ENCODE results near the gene ST6GALNAC2. TPM values are rescaled to one million over a fixed set of nuclear protein-coding genes. Genes with fewer than 3 reads are reported as not detected.

Gene ST6GALNAC2
- total and polyA plus RNA-seq, 10 of the 15 experiments (the other 5 are each of a cell fraction or from before 2014, with no cell fraction given): 0.08 to 0.41 (median 0.23) TPM; not detected in 6

DNA sequence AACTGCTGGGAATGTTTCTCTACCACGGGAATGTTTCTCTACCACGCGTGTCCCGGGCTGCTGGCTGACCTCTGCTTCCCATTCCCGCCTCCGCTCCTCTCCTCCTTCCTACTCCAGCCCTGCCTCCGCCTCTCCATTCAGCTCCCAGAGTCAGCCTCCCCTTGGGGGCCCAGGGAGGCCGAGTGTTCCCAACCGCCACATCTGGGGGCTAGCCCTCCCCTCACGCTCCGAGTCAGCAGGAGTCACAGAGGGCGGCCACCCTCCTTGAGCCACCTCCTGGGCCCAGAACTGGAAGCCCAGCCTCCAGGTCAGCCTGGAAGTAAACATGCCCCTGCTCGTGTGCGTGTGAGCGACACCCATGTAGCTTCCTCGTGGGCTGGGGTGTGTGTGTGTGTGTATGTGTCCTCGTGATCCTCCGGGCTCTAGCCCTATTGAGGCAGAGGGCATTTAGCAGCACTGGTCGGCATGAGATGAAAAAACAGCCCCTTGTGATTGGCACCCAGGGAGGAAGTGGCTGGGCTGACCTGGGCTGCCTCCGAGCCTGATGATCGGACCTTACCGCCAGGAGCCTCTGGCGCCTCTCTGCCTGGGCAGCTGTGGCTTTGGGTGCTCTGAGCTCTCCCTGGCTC, 55.5 kb downstream of the ST6GALNAC2 start:
- ChIA-PET POLR2A (no interaction called here), RAD21 (ENCODE audit: unreplicated experiment) (no interaction called here), CTCF (interaction anchor here (0.8 to 4.0 kb wide), 2 partner anchors 16 to 33 kb away, joined by 3 to 35 read pairs; no protein-coding TSS in a partner anchor), SMC1A (ENCODE audit: uncharacterized antibody, unreplicated experiment) (no interaction called here)
- in situ Hi-C loops (cut with MboI) (no loop called here), intact Hi-C loops (cut with micrococcal nuclease; ENCODE audit: unreplicated experiment) (no loop called here)
- TF ChIP-seq, protein P1, sequence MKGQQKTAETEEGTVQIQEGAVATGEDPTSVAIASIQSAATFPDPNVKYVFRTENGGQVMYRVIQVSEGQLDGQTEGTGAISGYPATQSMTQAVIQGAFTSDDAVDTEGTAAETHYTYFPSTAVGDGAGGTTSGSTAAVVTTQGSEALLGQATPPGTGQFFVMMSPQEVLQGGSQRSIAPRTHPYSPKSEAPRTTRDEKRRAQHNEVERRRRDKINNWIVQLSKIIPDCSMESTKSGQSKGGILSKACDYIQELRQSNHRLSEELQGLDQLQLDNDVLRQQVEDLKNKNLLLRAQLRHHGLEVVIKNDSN (IDR thresholded peaks at IDR 0.05; ENCODE audit: borderline replicate concordance, extremely low read length, insufficient read depth, low read depth, low read length): no peak
- no peak for TF ChIP-seq SMAD5 (IDR thresholded peaks at IDR 0.05; ENCODE audit: low read depth)
- no peak for TF ChIP-seq NFIC (IDR thresholded peaks at IDR 0.05; ENCODE audit: low read depth, low read length)
- no peak for TF ChIP-seq ZNF207 (IDR thresholded peaks at IDR 0.05; ENCODE audit: borderline replicate concordance)
- no peak for TF ChIP-seq EGR1 (IDR thresholded peaks at IDR 0.05; ENCODE audit: borderline replicate concordance in 1 of 2, low read depth in 2 of 2, low read length in 2 of 2)
- no peak for TF ChIP-seq SIX5 (IDR thresholded peaks at IDR 0.05; ENCODE audit: low read depth, low read length, severe bottlenecking)
- TF ChIP-seq CBFB (IDR thresholded peaks at IDR 0.05; ENCODE audit: low read depth): no peak
- no peak for TF ChIP-seq POU2F2 (IDR thresholded peaks at IDR 0.05; ENCODE audit: borderline replicate concordance, low read depth, low read length)
- TF ChIP-seq NBN (IDR thresholded peaks at IDR 0.05): no peak
- TF ChIP-seq CHD4 (IDR thresholded peaks at IDR 0.05): no peak
- no peak for TF ChIP-seq ATF7 (IDR thresholded peaks at IDR 0.05; ENCODE audit: low read depth)
- no peak for TF ChIP-seq ZNF217 (IDR thresholded peaks at IDR 0.05)
- TF ChIP-seq FOS (IDR thresholded peaks at IDR 0.05; ENCODE audit: borderline replicate concordance, extremely low read depth, insufficient read length): no peak
- TF ChIP-seq EZH2 (IDR thresholded peaks at IDR 0.05; ENCODE audit: borderline replicate concordance, control insufficient read depth, low read depth, low read length): no peak
- TF ChIP-seq BMI1 (IDR thresholded peaks at IDR 0.05; ENCODE audit: borderline replicate concordance): no peak
- TF ChIP-seq PAX8 (IDR thresholded peaks at IDR 0.05): no peak
- no peak for TF ChIP-seq CHD2 (IDR thresholded peaks at IDR 0.05; ENCODE audit: borderline replicate concordance, low read depth, low read length)
- TF ChIP-seq MLLT1 (IDR thresholded peaks at IDR 0.05): no peak
- TF ChIP-seq MYC (IDR thresholded peaks at IDR 0.05; ENCODE audit: insufficient read depth, insufficient read length, insufficient replicate concordance, low read length, severe bottlenecking): no peak
- no peak for TF ChIP-seq TARDBP (IDR thresholded peaks at IDR 0.05; ENCODE audit: borderline replicate concordance)
- H3K9me3 ChIP-seq (replicated peaks; ENCODE audit: control insufficient read depth, insufficient read depth, low read length): no peaks in the 10 kb centered on the region
- no peak overlapping the region for H3K4me3 ChIP-seq
- FAIRE-seq: no peak
- no peak for ATAC-seq
- peaks cover 12% of the 10 kb centered on the region for H3K4me1 ChIP-seq (ENCODE audit: control insufficient read depth, insufficient read depth, low read length)
- DNase-seq (ENCODE audit: low read depth, low spot score): no peak
- 84% methylated on average over 23 of the region's 23 CpGs for WGBS (ENCODE audit: insufficient coverage, insufficient replicate concordance, low lambda C conversion rate, missing lambda C conversion rate)
- BruUV-seq (replicated peaks): no TSS peak
- H3K36me3 ChIP-seq (ENCODE audit: control insufficient read depth in 2 of 2, insufficient read depth in 2 of 2, low read length in 1 of 2): no peaks in the 10 kb centered on the region
- H2AFZ ChIP-seq (ENCODE audit: control insufficient read depth, low read depth, low read length): no peak overlapping the region
- H3K9ac ChIP-seq (ENCODE audit: control insufficient read depth, insufficient read depth, low read length): no peak overlapping the region
- no peaks in the 10 kb centered on the region for H3K79me2 ChIP-seq (ENCODE audit: control insufficient read depth, insufficient read depth, low read length)
- H3K27ac ChIP-seq (ENCODE audit: control insufficient read depth, insufficient read depth): no peak overlapping the region
- H3K27me3 ChIP-seq (replicated peaks in 1 of 2; ENCODE audit: control insufficient read depth in 2 of 2, insufficient read depth in 2 of 2, low read length in 1 of 2): no peaks in the 10 kb centered on the region
- H3K4me2 ChIP-seq (ENCODE audit: control insufficient read depth, insufficient read depth): no peak overlapping the region
- no peaks in the 10 kb centered on the region for H4K20me1 ChIP-seq (ENCODE audit: control insufficient read depth, insufficient read depth)

Measured in GM12878 (cell line).